ENCODE results near the gene FOSB.
A peak's percentile ranks its signal among the peaks of the same experiment; 100 is the strongest.

FOSB gene

GRCh38 chr19:45468803-45469131 is 971 bp downstream of the FOSB start:
- no peak for DNase-seq (ENCODE audit: low read depth)

DNA sequence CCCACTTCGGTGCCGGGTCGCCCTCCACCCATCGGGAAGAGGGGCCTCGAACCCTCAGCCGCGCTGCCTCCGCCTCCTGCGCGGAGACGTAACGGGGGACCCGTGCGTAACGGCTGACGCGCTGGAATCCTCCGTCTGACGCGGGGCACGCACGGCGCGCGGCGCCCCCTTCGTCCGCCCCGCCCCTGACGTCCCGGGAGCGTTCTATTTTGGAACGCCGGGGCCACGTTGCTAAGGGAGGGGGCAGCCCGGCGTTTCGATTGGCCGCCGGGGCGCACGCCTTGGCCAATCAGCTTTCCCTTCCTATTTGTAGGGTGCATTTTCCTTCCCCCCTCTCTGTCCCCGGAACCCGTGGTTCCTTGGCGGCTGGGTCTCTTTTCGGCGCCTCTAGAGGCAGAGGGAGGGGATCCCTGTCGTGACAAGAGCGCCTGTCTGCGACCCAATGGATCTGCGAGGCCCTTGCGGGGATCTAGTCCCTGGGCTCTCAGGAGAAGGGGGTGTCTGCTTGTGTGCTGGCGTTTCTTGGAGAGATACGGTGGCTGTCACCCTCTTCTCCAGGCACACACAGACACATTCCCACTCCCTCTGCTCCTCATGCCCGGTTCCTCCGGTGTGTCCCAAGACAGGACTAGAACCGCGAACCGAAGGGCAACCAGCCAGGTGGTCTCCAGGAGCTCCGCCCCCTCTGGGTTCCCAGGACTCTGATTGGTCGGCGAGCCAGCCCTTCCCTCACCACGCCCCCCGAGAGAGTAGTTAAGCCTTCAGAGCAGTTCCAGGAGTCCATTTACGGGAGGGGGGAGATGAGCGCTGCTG is 1.5 kb downstream of the FOSB start:
- DNase-seq (ENCODE audit: low read depth) = peak; percentile 71

GRCh38 chr19:45469945-45470761 is 2.4 kb downstream of the FOSB start:
- no peak for DNase-seq (ENCODE audit: low read depth)

DNA sequence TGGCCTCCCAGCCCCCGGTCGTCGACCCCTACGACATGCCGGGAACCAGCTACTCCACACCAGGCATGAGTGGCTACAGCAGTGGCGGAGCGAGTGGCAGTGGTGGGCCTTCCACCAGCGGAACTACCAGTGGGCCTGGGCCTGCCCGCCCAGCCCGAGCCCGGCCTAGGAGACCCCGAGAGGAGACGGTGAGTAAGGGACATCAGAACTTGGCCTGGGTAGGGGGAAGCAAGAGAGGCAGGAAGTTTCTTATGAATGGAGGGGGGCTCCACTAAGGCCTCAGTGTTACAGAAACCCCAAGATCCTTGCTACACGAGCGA is 2.9 kb downstream of the FOSB start:
- no peak for DNase-seq (ENCODE audit: low read depth)

DNA sequence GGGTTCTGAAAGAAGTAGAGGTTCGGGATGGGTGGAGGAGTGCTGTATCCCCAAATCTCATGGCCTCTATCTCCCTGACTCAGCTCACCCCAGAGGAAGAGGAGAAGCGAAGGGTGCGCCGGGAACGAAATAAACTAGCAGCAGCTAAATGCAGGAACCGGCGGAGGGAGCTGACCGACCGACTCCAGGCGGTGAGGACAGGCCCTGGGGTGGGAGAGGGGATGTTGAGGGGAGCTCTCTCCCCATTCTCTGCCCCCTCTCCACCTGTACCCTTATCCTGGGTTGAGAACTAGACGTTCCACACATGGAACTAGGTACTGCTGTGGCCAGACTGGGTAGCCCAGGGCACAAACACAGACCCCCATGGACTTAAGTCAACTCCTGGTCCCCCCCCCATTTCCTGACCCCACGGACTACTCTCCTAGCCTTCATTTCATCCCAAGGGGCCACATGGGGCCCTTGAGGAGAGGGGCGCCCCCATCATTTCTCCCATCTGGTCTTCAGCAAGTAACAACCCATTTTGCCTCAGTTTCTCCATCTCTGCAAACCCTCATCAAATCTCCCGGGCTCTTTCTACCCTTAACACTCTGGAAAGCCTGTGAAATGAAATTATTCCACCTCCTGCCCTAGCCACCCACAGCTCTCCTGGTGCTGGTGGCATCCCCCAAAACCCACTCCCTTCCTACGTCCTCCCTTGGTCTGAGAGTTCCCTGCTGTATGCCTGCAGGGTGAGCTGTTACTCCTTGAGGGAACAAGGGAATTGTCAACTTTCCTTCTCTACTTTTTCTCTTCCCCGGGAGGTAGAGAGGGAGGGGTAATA is 3.5 kb downstream of the FOSB start:
- DNase-seq (ENCODE audit: low read depth) = no peak

- no peak for DNase-seq (ENCODE audit: low read depth)
Observed at GRCh38 chr19:45471931-45472562, 4.3 kb downstream of the FOSB start.

DNA sequence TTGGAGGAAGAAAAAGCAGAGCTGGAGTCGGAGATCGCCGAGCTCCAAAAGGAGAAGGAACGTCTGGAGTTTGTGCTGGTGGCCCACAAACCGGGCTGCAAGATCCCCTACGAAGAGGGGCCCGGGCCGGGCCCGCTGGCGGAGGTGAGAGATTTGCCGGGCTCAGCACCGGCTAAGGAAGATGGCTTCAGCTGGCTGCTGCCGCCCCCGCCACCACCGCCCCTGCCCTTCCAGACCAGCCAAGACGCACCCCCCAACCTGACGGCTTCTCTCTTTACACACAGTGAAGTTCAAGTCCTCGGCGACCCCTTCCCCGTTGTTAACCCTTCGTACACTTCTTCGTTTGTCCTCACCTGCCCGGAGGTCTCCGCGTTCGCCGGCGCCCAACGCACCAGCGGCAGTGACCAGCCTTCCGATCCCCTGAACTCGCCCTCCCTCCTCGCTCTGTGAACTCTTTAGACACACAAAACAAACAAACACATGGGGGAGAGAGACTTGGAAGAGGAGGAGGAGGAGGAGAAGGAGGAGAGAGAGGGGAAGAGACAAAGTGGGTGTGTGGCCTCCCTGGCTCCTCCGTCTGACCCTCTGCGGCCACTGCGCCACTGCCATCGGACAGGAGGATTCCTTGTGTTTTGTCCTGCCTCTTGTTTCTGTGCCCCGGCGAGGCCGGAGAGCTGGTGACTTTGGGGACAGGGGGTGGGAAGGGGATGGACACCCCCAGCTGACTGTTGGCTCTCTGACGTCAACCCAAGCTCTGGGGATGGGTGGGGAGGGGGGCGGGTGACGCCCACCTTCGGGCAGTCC is 5.0 kb downstream of the FOSB start:
- no peak for DNase-seq (ENCODE audit: low read depth)

DNA sequence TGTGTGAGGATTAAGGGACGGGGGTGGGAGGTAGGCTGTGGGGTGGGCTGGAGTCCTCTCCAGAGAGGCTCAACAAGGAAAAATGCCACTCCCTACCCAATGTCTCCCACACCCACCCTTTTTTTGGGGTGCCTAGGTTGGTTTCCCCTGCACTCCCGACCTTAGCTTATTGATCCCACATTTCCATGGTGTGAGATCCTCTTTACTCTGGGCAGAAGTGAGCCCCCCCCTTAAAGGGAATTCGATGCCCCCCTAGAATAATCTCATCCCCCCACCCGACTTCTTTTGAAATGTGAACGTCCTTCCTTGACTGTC is 5.5 kb downstream of the FOSB start:
- DNase-seq (ENCODE audit: low read depth) = no peak

- no peak for DNase-seq (ENCODE audit: low read depth)
Observed at GRCh38 chr19:45473682-45474605, 6.1 kb downstream of the FOSB start.

DNA sequence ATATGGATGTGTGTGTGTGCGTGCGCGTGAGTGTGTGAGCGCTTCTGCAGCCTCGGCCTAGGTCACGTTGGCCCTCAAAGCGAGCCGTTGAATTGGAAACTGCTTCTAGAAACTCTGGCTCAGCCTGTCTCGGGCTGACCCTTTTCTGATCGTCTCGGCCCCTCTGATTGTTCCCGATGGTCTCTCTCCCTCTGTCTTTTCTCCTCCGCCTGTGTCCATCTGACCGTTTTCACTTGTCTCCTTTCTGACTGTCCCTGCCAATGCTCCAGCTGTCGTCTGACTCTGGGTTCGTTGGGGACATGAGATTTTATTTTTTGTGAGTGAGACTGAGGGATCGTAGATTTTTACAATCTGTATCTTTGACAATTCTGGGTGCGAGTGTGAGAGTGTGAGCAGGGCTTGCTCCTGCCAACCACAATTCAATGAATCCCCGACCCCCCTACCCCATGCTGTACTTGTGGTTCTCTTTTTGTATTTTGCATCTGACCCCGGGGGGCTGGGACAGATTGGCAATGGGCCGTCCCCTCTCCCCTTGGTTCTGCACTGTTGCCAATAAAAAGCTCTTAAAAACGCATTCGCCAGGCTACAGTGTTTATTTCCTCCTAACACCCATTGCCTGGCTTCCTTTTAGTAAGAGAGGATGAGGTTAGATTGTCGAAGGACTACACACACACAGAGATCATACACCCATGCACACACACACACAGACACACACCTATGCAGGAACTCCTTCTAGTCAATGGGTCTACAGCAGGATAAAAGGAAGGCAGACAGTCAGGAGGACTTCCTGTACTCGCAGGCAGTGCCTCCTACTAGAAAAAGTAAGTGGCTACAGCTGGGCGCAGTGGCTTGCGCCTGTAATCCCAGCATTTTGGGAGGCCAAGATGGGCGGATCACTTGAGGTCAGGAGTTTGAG is 7.1 kb downstream of the FOSB start:
- no peak for DNase-seq (ENCODE audit: low read depth)

DNA sequence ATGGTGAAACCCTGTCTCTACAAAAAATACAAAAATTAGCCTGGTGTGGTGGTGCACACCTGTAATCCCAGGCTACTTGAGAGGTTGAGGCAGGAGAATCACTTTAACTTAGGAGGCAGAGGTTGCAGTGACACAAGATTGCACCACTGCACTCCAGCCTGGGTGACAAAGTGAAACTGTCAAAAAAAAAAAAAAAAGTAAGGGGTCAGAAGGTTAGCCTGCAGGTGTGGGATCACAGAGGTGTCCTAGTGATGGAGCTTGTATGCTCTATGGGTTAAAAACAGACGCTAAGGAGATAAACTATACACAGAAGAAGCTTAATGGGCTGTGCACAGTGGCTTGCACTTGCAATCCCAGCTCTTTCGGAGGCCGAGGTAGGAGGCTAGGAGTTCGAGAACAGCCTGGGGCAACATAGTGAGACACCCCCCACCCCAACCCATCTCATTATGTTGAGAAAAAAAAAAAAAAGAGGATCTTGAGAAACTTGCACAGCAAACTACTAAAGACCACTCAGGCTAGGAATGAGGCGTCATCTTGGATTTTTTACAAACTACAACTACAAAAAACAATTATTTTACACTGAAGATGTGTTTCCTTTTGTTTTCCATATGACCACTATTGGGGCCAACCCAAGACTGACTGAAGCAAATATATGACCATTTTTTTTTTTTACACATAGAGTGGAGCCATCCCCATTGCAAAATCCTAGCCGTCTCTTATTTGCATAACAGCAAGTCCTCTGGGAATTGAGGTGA is 7.9 kb downstream of the FOSB start:
- DNase-seq (ENCODE audit: low read depth) = no peak

DNA sequence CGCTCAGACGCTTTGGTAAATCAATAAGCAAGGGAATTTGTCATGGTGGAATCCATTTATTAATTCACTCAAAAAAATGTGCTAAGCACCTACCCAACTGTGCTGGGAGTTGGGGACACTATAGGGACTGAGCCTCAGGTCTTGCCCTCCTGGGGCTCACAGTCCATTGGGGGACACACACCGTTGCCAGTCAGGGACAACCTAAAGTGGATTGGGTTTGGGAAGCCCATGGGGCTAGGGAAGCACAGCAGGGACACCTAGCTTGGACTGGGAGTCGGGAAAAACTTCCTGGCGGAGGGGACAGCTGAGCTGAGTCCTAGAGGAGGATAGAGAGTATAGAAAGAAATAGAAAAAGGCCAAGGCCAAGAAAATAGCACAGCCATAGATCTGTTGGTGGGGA is 8.5 kb downstream of the FOSB start:
- no peak for DNase-seq (ENCODE audit: low read depth)

GRCh38 chr19:45477186-45477585 is 9.4 kb downstream of the FOSB start:
- no peak for DNase-seq (ENCODE audit: low read depth)

- no peak for DNase-seq (ENCODE audit: low read depth)
Observed at GRCh38 chr19:45477713-45478453, 10.1 kb downstream of the FOSB start.

DNA sequence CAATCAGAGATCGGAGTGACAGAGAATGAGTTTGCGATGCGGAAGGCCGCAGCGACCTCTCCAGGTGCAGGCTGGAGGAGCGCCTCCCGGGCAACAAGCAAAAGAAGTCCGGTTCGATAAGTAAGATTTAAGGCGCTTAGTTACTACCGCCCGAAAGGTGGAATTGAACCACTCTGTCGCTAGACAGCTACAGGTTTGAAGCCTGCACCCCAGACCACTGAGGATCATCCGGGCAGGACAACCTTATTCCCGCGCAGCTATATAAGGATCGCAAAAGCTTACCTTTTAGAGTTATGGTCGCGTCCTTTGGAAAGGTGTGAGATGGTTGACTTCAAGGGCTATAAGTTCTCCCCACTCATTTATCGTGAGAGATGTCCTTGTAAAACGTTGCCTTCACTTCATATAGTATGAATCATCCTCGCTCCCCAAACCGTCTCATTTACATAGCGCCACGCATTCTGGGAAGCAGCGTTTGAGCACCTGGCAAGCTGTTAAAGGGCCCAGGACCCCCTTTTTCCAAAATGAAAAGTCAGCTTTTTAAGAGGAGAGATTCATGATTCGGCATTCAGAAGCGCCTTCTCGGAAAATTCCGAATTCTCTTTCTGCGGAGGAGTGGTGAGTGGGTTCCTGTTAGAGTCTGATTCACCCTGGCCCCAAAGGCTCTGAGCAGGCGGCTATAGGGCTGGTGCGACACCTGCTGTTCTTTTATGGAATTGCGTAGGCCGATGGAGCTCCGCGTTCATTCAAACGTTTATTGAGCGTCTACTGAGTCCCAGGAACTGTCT is 10.8 kb downstream of the FOSB start:
- DNase-seq (ENCODE audit: low read depth) = peak; percentile 71

DNA sequence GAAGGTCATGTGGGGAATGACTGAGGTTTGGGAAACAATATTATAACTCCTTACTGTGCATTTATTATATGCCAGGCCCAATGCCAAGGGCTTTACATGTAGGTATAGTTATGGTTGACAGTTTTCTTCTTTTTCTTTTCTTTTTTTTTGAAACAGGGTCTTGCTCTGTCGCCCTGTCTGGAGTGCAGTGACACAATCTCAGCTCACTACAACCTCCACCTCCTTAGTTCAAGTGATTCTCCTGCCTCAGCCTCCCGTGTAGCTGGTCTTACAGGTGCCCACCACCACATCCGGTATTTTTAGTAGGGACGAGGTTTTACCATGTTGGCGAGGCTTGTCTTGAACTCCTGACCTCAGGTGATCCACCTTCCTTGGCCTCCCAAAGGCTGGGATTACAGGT is 15.2 kb downstream of the FOSB start:
- DNase-seq (ENCODE audit: low read depth) = no peak

DNA sequence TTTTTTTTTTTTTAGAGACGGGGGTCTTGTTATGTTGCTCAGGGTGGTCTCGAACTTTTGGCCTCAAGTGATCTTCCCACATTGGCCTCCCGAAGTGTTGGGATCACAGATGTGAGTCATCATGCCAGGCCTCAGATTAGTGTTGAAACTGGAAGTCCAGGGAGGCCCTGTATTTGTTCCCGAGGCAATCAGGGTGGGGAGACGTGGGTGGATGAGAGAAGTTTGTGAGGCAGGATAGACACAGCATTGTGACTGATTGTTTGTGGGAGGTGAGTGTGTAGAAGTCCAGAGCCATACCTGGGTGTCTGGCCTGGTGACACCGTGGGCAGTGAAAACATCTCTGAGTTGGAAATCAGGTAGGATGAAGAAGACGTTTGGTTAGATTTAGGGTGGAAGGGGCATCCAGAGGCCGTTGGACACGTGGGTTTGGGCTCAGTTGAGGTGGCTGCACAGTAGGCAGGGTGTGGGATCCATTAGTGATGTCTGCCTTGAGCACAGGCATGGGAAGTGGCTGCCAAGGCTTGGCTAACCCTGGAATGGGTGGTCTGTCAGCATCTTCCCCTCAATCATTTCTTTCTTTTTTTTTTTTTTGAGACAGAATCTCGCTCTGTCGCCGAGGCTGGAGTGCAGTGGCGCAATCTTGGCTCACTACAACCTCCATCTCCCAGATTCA is 16.6 kb downstream of the FOSB start:
- no peak for DNase-seq (ENCODE audit: low read depth)

Measured in GM04503 (cell line).